ENCODE measurements around the gene P4HA3.

The P4HA3 gene

DNA sequence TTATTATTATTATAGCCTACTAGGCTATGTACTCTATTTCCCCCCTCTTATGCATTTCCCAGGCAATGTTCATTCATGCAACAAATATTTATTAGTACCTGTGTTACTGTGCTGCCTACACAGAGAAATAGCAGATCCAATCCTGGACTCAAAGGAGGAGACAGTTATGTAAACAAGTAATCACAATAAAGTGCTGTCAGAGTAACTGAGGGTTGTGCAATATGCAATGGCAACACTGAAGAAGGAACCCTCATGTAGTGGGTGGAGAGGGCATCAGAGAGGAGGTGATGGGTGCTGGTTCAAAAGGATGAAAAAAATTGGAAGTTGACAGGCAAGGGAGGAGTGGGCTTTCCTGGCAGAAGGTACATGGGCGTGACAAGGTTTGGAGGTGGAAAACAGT, 886 bp upstream of the P4HA3 start:
- DNase-seq (ENCODE audit: insufficient read length) (no peak), FAIRE-seq (no peak)
- no peak for TF ChIP-seq TAF1 (IDR thresholded peaks at IDR 0.05; ENCODE audit: borderline replicate concordance, low read depth, low read length)

GRCh38 chr11:74310857-74311256, 583 bp downstream of the P4HA3 start:
- TF ChIP-seq POLR2A (IDR thresholded peaks at IDR 0.05; ENCODE audit: low read depth, low read length) (no peak), POLR2AphosphoS5 (IDR thresholded peaks at IDR 0.05; ENCODE audit: low read depth, low read length) (no peak), TAF1 (IDR thresholded peaks at IDR 0.05; ENCODE audit: borderline replicate concordance, low read depth, low read length) (no peak)
- no peak for FAIRE-seq
- no peak for DNase-seq (ENCODE audit: insufficient read length)

GRCh38 chr11:74307434-74307833, 4.0 kb downstream of the P4HA3 start:
- no peak for DNase-seq (ENCODE audit: insufficient read length)
- TF ChIP-seq POLR2A (IDR thresholded peaks at IDR 0.05; ENCODE audit: low read depth, low read length) (no peak), TAF1 (IDR thresholded peaks at IDR 0.05; ENCODE audit: borderline replicate concordance, low read depth, low read length) (no peak), POLR2AphosphoS5 (IDR thresholded peaks at IDR 0.05; ENCODE audit: low read depth, low read length) (no peak)
- FAIRE-seq, result no peak

DNA sequence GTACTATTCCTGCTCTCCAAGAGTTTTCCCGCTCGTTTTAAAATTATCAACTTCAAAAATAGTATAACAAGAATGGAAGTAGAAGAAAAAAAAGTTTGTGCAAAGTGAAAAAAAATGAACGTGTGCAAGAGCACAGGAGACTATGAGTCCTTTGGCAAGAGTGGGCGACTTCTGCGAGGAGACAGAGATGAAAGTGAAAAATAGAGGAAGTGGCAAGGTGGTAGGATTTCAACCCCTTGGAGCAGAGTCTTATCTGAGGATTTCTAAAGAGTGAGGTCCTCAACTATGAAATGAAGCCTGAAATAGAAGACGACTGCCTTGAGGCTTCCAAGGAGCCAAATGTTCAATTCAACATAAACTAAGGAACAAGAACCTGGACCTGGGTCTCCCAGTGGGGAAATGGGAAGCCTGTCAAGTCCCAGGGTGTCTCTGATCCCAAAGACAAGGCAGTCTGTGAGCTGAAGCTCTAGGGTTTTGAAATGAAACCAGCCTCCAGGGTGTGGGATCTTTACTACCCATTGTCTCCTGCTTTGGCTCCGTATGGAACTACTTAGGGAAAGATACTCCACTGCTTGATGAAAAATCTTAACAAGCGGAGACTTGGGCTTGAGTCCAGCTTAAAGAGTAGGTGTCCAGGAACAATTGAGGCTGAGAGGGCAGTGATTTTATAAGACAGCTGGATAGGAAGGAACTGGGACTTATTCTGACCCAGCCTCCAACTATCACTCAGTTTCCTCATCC, 4.8 kb downstream of the P4HA3 start:
- DNase-seq (ENCODE audit: insufficient read length) (no peak), FAIRE-seq (no peak)
- TF ChIP-seq POLR2A (IDR thresholded peaks at IDR 0.05; ENCODE audit: low read depth, low read length) (no peak), TAF1 (IDR thresholded peaks at IDR 0.05; ENCODE audit: borderline replicate concordance, low read depth, low read length) (no peak), POLR2AphosphoS5 (IDR thresholded peaks at IDR 0.05; ENCODE audit: low read depth, low read length) (no peak)

DNA sequence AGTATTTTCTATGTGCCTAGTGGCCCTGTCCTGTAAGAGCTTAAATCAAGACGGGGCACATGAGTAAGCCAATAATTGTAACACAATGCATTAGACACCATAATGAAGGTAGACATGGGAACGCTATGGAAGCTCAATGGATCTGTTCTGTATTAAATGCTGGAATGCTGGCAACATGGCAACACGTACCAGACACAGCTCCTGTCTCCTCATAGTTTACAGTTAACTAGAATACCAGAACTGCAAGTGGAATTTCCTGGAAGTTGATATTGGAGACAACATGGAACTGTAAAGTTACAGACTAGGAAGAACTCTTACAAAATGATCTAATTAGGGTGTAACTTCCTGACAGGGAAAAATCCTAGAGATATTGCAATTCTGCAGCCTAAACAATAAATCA, 12.4 kb downstream of the P4HA3 start:
- DNase-seq (ENCODE audit: insufficient read length) (no peak), FAIRE-seq (no peak)
- TF ChIP-seq POLR2A (IDR thresholded peaks at IDR 0.05; ENCODE audit: low read depth, low read length) (no peak), POLR2AphosphoS5 (IDR thresholded peaks at IDR 0.05; ENCODE audit: low read depth, low read length) (no peak), TAF1 (IDR thresholded peaks at IDR 0.05; ENCODE audit: borderline replicate concordance, low read depth, low read length) (no peak)

GRCh38 chr11:74297484-74297883, 14.0 kb downstream of the P4HA3 start:
- FAIRE-seq (no peak), DNase-seq (ENCODE audit: insufficient read length) (no peak)
- TF ChIP-seq POLR2A (IDR thresholded peaks at IDR 0.05; ENCODE audit: low read depth, low read length) (no peak), TAF1 (IDR thresholded peaks at IDR 0.05; ENCODE audit: borderline replicate concordance, low read depth, low read length) (no peak), POLR2AphosphoS5 (IDR thresholded peaks at IDR 0.05; ENCODE audit: low read depth, low read length) (no peak)

GRCh38 chr11:74288911-74289310, 22.5 kb downstream of the P4HA3 start:
- DNase-seq (ENCODE audit: insufficient read length), result no peak
- TF ChIP-seq TAF1 (IDR thresholded peaks at IDR 0.05; ENCODE audit: borderline replicate concordance, low read depth, low read length) (no peak), POLR2A (IDR thresholded peaks at IDR 0.05; ENCODE audit: low read depth, low read length) (no peak), POLR2AphosphoS5 (IDR thresholded peaks at IDR 0.05; ENCODE audit: low read depth, low read length) (no peak)
- no peak for FAIRE-seq

- DNase-seq (ENCODE audit: insufficient read length), result no peak
- TF ChIP-seq TAF1 (IDR thresholded peaks at IDR 0.05; ENCODE audit: borderline replicate concordance, low read depth, low read length) (no peak), POLR2A (IDR thresholded peaks at IDR 0.05; ENCODE audit: low read depth, low read length) (no peak), POLR2AphosphoS5 (IDR thresholded peaks at IDR 0.05; ENCODE audit: low read depth, low read length) (no peak)
- FAIRE-seq, result no peak
These were observed 23.3 kb downstream of the P4HA3 start for GRCh38 chr11:74288161-74288560.

DNA sequence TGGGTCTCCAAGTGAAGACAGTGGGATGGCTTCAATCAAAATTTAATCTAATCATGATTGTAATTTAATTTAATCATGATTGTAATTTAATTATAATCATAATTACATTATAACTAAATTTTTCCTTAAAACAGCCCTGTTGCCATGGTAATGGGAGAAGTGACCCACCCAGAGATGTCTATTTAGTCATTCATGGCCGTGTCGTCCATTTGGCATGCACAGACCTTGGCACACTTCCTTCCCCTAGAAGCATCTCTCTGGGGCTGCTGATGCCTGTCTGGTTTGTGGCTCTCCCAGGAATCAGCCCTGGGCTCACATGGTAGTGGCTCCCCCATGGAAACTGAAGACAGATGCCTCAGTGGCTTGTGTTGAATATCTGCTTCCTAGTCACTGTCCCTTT, 27.0 kb downstream of the P4HA3 start:
- FAIRE-seq (peak; percentile 58), DNase-seq (ENCODE audit: insufficient read length) (no peak)
- TF ChIP-seq POLR2A (IDR thresholded peaks at IDR 0.05; ENCODE audit: low read depth, low read length), result no peak
- no peak for TF ChIP-seq POLR2AphosphoS5 (IDR thresholded peaks at IDR 0.05; ENCODE audit: low read depth, low read length)
- no peak for TF ChIP-seq TAF1 (IDR thresholded peaks at IDR 0.05; ENCODE audit: borderline replicate concordance, low read depth, low read length)

DNA sequence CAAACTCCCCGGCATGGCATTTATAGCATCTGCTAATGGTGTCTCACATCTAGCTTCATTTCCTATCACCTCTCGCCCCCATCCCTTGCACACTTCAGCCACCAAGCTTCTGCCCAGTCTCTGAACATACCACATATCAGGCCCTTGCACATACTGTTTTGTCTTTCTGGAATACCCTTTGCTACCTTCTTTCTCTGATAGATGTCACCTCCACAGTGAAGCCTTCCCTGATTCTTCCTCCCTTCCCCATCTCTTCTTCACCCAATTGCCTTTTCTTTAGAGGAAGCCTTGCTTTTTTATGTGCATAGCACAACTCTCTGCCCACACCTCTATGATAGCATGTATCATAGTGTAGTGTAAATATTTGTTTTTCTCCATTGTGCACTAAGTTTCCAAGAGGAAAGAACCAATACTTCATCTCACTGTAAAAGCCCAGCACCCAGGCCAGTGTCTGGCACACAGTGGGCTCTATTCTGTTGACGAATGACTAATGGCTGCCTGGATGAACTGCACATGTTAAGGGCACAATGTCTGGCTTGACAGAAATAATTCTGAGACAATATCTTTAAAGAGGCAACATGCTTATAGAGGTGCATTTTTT, 27.8 kb downstream of the P4HA3 start:
- TF ChIP-seq TAF1 (IDR thresholded peaks at IDR 0.05; ENCODE audit: borderline replicate concordance, low read depth, low read length) (no peak), POLR2AphosphoS5 (IDR thresholded peaks at IDR 0.05; ENCODE audit: low read depth, low read length) (no peak), POLR2A (IDR thresholded peaks at IDR 0.05; ENCODE audit: low read depth, low read length) (no peak)
- FAIRE-seq (no peak), DNase-seq (ENCODE audit: insufficient read length) (no peak)

DNA sequence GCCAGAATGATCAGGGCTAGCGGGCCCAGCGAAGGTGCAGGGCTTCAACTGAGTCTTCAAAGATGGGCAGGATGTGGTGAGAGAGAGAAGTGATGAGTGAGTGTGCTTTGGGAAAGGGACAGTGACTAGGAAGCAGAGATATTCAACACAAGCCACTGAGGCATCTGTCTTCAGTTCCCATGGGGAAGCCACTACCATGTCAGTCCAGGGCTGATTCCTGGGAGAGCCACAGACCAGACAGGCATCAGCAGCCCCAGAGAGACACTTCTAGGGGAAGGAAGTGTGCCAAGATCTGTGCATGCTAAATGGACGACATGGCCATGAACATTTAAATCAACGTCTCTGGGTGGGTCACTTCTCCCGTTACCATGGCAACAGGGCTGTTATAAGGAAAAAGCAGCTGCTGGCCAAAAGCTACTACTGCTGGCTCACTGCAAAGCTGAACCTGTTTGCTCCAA, 28.5 kb downstream of the P4HA3 start:
- DNase-seq (ENCODE audit: insufficient read length) (no peak), FAIRE-seq (no peak)
- TF ChIP-seq POLR2AphosphoS5 (IDR thresholded peaks at IDR 0.05; ENCODE audit: low read depth, low read length) (no peak), POLR2A (IDR thresholded peaks at IDR 0.05; ENCODE audit: low read depth, low read length) (no peak), TAF1 (IDR thresholded peaks at IDR 0.05; ENCODE audit: borderline replicate concordance, low read depth, low read length) (no peak)

- DNase-seq (ENCODE audit: insufficient read length) (no peak), FAIRE-seq (no peak)
- TF ChIP-seq TAF1 (IDR thresholded peaks at IDR 0.05; ENCODE audit: borderline replicate concordance, low read depth, low read length), result no peak
- TF ChIP-seq POLR2AphosphoS5 (IDR thresholded peaks at IDR 0.05; ENCODE audit: low read depth, low read length), result no peak
- TF ChIP-seq POLR2A (IDR thresholded peaks at IDR 0.05; ENCODE audit: low read depth, low read length), result no peak
These were observed 29.0 kb downstream of the P4HA3 start for GRCh38 chr11:74282421-74282820.
